Osteoblast (primary cell): ENCODE measurements around the gene SLC25A26. TPM values are rescaled to one million over a fixed set of nuclear protein-coding genes. Genes with fewer than 3 reads are reported as not detected.

Experiments used
- DNase-seq: peaks from one replicate; pipeline ENCODE4 v3.0.0; 2011; ENCODE audit warnings: low spot score, mixed read lengths; ENCODE audit not compliant: insufficient read length; ENCODE audit errors: missing footprints
- H2AFZ ChIP-seq: 2 replicates; pipeline ENCODE4 v1.6.0; 2011; ENCODE audit warnings: mild to moderate bottlenecking, low read length
- H3K27ac ChIP-seq: 2 replicates; pipeline ENCODE4 v1.5.1; 2011; ENCODE audit warnings: mild to moderate bottlenecking, low read depth, low read length, moderate library complexity
- H3K27me3 ChIP-seq: 2 replicates; pipeline ENCODE4 v1.6.0; 2012; ENCODE audit warnings: mild to moderate bottlenecking, control low read depth, inconsistent platforms, low read length, moderate library complexity; ENCODE audit not compliant: insufficient read depth
- H3K36me3 ChIP-seq: 2 replicates; pipeline ENCODE4 v1.5.1; 2011; ENCODE audit warnings: mild to moderate bottlenecking, low read length, control low read depth, moderate library complexity; ENCODE audit not compliant: insufficient read depth
- H3K4me1 ChIP-seq: 2 replicates; pipeline ENCODE4 v1.5.1; 2011; ENCODE audit warnings: mild to moderate bottlenecking, low read length, control low read depth, moderate library complexity; ENCODE audit not compliant: insufficient read depth
- H3K4me2 ChIP-seq: 2 replicates; pipeline ENCODE4 v1.6.0; 2011; ENCODE audit warnings: mild to moderate bottlenecking, low read length; ENCODE audit not compliant: insufficient read depth
- H3K4me3 ChIP-seq: fragments of 200-600 bp; sonication (generic); 3 replicates; pipeline ENCODE4 v1.5.1; 2012; ENCODE audit warnings: mild to moderate bottlenecking, low read length, inconsistent platforms; ENCODE audit not compliant: insufficient read depth
- H3K79me2 ChIP-seq: 2 replicates; pipeline ENCODE4 v1.6.0; 2012; ENCODE audit warnings: mild to moderate bottlenecking, low read length, control low read depth, inconsistent platforms; ENCODE audit not compliant: insufficient read depth
- H3K9me3 ChIP-seq: 2 replicates; pipeline ENCODE4 v1.5.1; 2011; ENCODE audit warnings: low read depth, low read length, control low read depth
- H4K20me1 ChIP-seq: 2 replicates; pipeline ENCODE4 v1.6.0; 2012; ENCODE audit warnings: mild to moderate bottlenecking, low read length, control low read depth; ENCODE audit not compliant: insufficient read depth
- CTCF ChIP-seq: IDR thresholded peaks from 2 replicates; pipeline ENCODE4 v1.5.1; 2011; ENCODE audit warnings: mild to moderate bottlenecking, low read depth, low read length, moderate library complexity; ENCODE audit errors: extremely low read depth
- total RNA-seq: library from RNA; depleted of rRNA; stranded (reverse); fragments of >200 nt; gene quantifications from 2 replicates; pipeline ENCODE4 v1.2.3, GENCODE V29; 2012

The SLC25A26 gene
- total RNA-seq, 1 donor: 26.1 TPM

- Histone ChIP-seq H3K27me3 (no peaks in the 10 kb centered on the region), H3K79me2 (no peaks in the 10 kb centered on the region), H4K20me1 (no peaks in the 10 kb centered on the region), H3K27ac (peak overlapping the region; percentile 46), H3K36me3 (no peaks in the 10 kb centered on the region), H2AFZ (no peak overlapping the region), H3K4me2 (no peak overlapping the region), H3K4me1 (peaks cover 12% of the 10 kb centered on the region), H3K4me3 (no peak overlapping the region), H3K9me3 (no peaks in the 10 kb centered on the region)
- no peak for DNase-seq
- TF ChIP-seq CTCF: no peak
These were observed 141.7 kb downstream of the SLC25A26 start for GRCh38 chr3:66362541-66362941.

DNA sequence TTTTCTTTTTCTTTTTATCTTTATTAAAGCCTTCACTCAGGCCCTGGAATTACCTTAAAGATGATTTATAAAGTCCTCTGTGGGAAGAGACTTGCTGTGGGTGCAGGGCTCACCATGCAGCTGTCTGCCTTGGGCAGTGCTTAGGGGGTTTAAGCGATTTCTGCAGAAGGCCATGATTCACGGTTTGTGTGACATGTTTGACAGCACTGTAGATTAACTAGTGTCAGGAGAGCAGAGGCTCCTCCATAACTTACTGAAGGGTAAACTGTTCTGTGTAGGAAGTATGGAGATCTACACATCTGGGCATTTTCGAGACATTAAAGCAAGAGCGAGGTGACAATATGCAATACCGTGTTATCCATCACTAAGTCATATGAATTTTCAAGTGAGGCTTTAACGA, 142.3 kb downstream of the SLC25A26 start:
- no peaks in the 10 kb centered on the region for H3K27me3 ChIP-seq
- H3K4me2 ChIP-seq: no peak overlapping the region
- H3K27ac ChIP-seq: no peak overlapping the region
- peaks cover 12% of the 10 kb centered on the region for H3K4me1 ChIP-seq
- no peak for DNase-seq
- no peak for TF ChIP-seq CTCF
- H3K79me2 ChIP-seq: no peaks in the 10 kb centered on the region
- no peaks in the 10 kb centered on the region for H3K9me3 ChIP-seq
- H4K20me1 ChIP-seq: no peaks in the 10 kb centered on the region
- H3K4me3 ChIP-seq: no peak overlapping the region
- H3K36me3 ChIP-seq: no peaks in the 10 kb centered on the region
- no peak overlapping the region for H2AFZ ChIP-seq

DNA sequence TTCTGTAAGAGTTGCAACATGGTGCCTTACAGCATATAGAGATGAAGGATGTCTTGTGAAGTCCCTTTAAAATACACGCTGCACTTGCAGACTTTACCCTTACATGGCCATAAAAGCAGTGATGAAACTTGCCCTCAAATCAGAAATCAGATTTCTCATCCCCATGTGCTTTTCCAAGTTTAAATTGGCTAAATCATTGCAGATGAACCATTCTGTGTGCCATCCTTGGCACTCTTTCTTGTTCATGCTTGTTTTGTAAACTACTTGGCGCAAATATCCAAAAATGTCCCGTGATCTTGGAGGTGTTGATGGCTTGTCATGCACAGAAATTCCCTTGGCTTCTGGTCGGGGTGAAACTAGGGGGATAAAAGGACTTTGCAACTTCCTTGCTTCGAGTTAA, 144.3 kb downstream of the SLC25A26 start:
- H3K27ac ChIP-seq: no peak overlapping the region
- H3K79me2 ChIP-seq: no peaks in the 10 kb centered on the region
- H4K20me1 ChIP-seq: no peaks in the 10 kb centered on the region
- no peak for DNase-seq
- H3K4me3 ChIP-seq: no peak overlapping the region
- H3K36me3 ChIP-seq: no peaks in the 10 kb centered on the region
- TF ChIP-seq CTCF: no peak
- no peaks in the 10 kb centered on the region for H3K27me3 ChIP-seq
- no peak overlapping the region for H2AFZ ChIP-seq
- no peaks in the 10 kb centered on the region for H3K9me3 ChIP-seq
- H3K4me2 ChIP-seq: no peak overlapping the region
- H3K4me1 ChIP-seq: peaks cover 12% of the 10 kb centered on the region

DNA sequence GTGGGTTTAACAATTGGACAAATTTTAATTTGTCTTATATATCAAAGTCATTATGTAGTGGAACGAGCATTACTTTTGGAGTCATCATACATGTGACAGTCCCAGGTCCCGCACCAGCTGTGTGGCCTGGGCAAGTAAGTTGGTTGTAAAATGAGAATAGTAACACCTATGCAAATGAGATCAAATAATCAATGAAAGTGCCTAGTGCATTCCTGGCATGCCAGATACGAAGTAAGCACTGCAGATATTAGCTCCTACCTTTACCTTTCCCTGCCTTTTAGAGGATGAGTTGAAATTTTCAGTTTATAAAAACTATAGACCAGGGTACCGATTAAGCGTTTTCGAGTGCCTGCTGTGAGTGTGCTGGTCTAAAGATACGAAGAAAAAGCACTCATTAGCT, 145.9 kb downstream of the SLC25A26 start:
- Histone ChIP-seq H3K27me3 (no peaks in the 10 kb centered on the region), H3K4me3 (no peak overlapping the region), H3K27ac (no peak overlapping the region), H3K36me3 (no peaks in the 10 kb centered on the region), H3K4me2 (no peak overlapping the region), H3K4me1 (peaks cover 12% of the 10 kb centered on the region), H3K79me2 (no peaks in the 10 kb centered on the region), H2AFZ (no peak overlapping the region), H3K9me3 (no peaks in the 10 kb centered on the region), H4K20me1 (no peaks in the 10 kb centered on the region)
- no peak for DNase-seq
- TF ChIP-seq CTCF: no peak
